ENCODE measurements around the gene PPTC7.
"Not testable (repeated sequence)": the region's sequence is repeated elsewhere in the genome, so short reads cannot be mapped to it uniquely, and the experiment has no call there.

- not testable (repeated sequence) for TF ChIP-seq CTCF (IDR thresholded peaks at IDR 0.05; ENCODE audit: borderline replicate concordance, extremely low read depth, low read length, poor library complexity, severe bottlenecking); EZH2 (IDR thresholded peaks at IDR 0.05; ENCODE audit: borderline replicate concordance, low read depth, low read length, severe bottlenecking)
Observed at GRCh38 chr12:110592919-110593318, 9.8 kb upstream of the PPTC7 start.
